NK-92 treated with Interleukin-12 subunit alpha and Interleukin-12 subunit beta, amount 100 ng/mL, for 24 hours (cell line): ENCODE data around the gene NUCB1.
"Not testable (repeated sequence)": the region's sequence is repeated elsewhere in the genome, so short reads cannot be mapped to it uniquely, and the experiment has no call there.

ENCODE experiments used
- DNase-seq: peaks from one replicate; lab custom pipeline; 2025; lab: John Stamatoyannopoulos, UW

NUCB1 gene

GRCh38 chr19:48899781-48900476 is at the start of gene NUCB1:
NUCB1 (plus strand) TSS chr19:48900312; CDS start chr19:48900797, 485 bp downstream.
- DNase-seq, result peak; percentile 97

DNA sequence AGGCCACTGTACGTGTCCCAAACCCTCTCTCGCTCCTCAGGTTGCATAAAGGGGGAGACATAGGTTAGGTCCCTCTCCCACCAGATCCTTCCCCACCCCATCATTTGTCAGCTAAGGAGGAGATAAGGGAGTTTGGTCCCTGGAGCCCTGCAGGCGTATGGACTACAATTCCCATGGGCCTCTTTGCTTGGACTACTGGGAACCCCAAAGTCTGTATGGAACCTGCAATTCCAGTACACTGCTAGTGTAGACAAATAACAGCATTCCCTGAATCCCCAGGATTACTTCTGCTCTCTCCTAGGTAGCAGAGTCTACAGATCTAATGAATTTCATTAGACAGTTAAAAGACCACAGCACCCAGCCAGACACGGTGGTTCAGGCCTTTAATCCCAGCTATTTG is 47.8 kb upstream of the NUCB1 start:
- no peak for DNase-seq

DNA sequence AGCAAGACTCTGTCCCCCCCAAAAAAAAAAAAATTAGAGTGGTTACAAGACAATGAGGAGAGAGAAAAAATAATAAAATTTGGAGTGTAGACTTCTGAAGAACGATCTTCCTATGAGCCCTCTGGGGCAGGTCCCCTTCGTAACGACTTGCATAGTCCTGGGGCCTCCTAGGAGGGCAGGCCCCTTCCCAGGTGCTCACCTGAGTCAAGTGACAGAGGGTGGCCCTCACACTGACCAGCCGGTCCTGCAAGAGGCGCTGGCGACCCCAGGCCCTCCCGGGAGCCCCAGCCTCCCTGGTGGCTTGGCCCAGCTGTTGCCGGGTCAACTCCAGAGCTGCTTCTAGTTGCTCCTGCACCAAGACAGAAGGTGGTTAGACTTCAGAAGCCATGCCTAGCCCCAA is 46.6 kb upstream of the NUCB1 start:
- DNase-seq, result no peak

- no peak for DNase-seq
Observed at GRCh38 chr19:48854103-48854502, 46.0 kb upstream of the NUCB1 start.

- no peak for DNase-seq
Observed at GRCh38 chr19:48856921-48857320, 43.2 kb upstream of the NUCB1 start.

GRCh38 chr19:48858984-48859710 is 41.0 kb upstream of the NUCB1 start:
- no peak for DNase-seq

DNA sequence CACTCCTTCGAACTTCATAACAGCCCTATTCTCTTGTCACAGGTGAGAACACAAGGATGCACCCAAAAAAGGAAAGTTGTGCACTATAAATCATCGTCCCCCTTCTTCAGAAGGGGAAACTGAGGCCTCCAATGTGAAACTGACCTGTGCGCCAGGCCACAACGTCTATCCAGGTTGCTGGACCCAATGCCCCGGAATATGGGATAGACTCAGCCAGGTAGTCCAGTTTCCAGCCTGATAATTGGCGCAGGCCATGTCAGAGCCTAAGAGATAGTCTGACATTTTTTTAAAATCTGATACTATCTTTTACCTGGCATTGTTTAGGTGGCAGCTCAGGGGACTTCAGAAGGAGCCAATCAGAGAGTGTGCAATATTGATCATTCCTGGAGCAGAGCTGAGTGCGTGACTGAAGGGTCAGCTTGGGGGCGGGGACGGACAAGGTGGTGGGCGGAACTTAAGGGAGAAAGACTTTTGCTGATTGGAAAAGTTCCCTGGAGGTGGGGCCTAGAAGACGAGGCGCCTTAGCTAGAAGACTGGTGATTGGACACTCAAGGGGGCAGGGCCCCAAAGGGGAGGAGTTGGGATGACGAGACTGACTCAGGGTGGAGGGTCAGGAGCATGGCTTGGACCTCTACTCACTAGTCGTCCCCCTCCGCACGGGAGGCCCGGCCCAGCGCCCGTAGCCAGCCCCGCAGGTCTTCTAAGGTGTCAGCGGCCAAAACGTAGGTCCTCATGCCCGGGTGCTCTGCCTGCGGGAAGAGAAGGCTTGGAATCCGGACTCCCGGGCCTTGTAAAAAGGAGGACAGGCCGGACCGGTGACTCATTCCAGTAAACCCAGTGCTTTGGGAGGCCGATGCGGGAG is 40.2 kb upstream of the NUCB1 start:
- no peak for DNase-seq

DNA sequence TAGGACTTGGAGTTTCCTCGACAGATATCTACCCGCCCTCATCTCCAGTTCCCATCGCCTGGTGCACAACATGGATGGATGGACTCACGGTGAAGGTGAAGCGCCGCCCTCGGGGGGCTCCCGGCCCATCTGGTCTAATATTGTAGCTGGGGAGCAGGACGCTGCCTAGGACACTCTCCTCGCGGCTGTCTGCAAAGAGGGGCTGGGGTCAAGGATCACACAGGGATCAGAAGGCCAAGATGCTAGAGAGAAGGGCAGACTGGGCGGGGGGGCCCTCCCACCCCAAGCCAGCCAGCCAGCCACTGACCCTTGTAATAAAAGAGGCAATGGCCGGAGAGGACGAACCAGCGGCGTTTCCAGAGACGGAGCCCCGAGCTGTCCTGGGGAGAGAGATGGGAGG is 38.8 kb upstream of the NUCB1 start:
- DNase-seq, result no peak

DNA sequence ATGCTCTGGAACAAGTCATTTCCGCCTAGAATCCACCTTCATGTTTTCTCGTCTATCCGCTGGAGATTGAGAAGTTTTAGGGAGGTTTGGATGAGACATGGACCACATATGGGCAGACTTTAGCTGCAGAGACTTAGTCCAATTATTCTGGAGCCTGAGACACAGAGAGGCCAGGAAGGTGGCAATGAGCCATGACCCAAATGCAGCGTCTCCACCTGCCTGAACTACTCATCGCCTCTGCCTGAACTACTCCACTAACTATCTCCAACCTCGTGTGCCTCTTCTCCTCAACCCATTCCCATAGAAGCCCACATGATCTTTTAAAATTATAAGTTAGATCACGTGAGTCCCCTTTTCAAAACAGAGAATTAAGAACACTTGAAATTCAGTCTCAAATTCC is 37.3 kb upstream of the NUCB1 start:
- DNase-seq, result no peak

GRCh38 chr19:48866692-48867091 is 33.4 kb upstream of the NUCB1 start:
- no peak for DNase-seq

DNA sequence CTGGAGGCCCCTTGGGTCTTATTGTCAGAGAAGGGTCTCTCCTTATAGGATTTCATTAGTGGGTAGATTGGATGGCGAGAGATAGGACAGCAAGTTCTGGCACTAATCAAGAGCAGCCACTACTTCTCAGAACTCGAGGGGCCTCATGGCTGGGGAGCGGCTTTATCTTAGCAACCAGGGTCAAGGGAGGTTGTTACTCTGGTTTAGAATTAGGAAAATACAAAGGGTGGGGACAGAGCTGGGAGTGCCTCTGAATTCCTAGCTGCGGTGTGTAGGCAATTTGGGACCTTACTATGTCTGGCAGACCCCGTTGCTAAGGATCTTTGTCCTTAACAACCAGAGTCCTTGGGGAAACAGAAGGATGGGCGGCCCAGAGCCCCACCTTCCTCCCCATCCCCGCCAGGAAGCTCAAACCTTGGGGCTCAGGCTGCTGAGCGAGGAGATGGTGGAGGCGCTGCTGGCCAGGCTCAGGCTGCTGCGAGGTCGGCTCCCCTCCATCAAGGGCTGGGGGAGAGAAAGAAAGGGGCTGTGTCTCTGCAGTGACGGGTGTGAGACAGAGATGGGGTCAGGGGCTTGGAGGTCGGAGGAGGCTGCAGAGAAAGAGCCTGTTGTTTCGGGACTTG is 32.9 kb upstream of the NUCB1 start:
- DNase-seq, result no peak

DNA sequence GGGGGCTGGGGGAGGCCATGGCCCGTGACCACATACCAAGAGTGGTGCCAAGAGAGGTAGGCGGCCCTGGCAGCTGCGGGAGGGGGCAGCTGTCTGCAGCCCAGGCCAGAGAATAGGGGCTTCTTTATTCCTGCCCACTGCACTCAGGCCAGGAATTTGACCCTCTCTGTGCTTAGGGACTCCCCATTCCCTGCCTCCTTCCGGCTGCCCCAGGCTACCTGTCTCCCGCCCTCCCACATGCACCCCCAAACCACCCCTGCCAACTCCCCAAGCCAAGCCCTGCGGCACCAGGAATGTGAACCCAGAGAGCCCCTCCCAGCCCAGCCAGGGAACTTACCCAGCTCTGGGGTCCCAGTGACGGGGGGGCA is 32.4 kb upstream of the NUCB1 start:
- no peak for DNase-seq

DNA sequence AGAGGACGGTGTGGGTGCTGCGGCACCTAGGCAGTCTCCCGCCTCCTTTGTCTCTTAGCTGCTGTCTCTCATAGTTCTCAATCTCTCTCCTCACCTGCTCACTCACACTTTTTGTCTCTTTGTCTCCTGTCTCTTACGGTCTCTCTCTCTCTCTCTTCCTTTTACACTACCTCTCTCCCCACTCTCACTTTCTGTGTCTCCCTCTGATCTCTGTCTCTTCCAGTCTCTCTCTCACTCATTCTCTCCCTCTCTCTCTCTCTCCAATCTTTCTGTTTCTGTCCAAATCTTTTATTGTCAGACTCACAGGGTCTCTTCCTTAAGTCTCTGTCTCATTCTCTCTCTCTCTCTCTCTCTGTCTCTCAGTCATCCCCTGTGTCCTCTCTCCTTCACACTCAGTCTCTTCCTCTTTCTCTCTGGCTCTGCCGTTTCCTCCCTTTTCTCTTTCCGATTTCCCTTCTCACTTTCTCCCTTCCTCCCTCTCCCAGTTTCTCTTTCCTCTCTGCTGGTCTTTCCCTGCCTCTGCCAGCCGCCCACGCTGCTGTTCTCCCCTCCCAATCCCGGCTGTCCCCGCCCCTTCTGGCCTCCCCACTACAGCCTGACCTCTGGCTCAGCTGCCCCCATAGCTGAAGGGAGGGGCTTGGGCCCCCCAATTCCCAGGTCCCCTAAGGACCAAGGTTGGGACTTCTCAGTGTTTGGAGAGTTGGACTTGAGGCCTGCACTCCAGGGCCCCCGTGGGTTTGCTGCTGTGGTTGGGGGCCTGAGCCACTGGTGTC is 31.8 kb upstream of the NUCB1 start, which contains the start of gene PLEKHA4:
Gene PLEKHA4 (minus strand): TSS at position 504 of the 773 bp plus-strand sequence. CDS start 997 bp downstream, outside the sequence.
- DNase-seq, result no peak

- DNase-seq, result no peak
Observed at GRCh38 chr19:48870048-48870447, 30.1 kb upstream of the NUCB1 start.

GRCh38 chr19:48871471-48872181 is 28.5 kb upstream of the NUCB1 start:
- DNase-seq, result not testable (repeated sequence)

DNA sequence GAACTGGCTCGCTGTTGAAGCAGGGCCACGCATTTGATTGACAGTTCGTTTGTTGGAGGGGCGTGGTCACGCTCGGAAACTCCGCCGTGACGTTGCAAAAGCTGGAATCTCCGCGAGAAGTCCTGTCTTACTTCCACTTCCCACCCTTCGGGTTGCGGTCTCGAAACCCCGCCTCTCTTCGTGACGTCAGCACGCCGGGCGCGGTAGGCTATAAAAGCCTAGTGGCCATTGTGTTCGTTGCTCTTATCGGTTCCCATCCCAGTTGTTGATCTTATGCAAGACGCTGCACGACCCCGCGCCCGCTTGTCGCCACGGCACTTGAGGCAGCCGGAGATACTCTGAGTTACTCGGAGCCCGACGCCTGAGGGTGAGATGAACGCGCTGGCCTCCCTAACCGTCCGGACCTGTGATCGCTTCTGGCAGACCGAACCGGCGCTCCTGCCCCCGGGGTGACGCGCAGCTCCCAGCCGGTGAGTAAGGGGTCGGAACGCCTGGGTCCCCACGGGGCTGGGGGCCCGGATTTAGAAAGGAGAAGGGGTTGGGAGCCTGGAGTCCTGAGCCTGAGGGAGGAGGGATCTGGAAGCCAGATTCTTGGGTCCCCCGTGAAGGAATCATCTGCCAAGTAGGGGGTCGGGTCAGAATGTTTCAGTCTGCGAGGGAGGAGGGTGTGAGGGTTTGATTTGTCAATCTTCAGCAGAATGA is 27.8 kb upstream of the NUCB1 start, which contains the start of gene PPP1R15A:
Gene PPP1R15A (plus strand): TSS at position 240 of the 702 bp plus-strand sequence. CDS start 813 bp downstream, outside the sequence.
- peak; percentile 93 for DNase-seq

DNA sequence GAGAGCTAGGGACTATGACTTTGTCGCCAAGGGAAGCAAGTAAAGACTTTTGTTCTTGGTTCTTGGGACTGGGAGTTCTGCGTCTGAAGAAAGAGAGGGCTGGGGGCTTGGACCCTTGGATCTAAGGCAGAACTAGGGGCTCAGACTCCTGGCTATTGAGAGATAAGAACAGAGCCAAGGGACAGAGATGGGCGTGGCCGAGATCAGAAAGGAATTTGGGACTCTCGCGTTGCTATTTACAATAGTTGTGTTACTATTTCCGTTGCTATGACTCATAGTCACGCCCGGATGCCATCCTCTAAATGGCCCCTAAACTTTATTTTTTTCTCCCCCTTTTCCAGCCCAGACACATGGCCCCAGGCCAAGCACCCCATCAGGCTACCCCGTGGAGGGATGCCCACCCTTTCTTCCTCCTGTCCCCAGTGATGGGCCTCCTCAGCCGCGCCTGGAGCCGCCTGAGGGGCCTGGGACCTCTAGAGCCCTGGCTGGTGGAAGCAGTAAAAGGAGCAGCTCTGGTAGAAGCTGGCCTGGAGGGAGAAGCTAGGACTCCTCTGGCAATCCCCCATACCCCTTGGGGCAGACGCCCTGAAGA is 27.1 kb upstream of the NUCB1 start:
- peak; percentile 65 for DNase-seq

GRCh38 chr19:48873476-48874302 is 26.4 kb upstream of the NUCB1 start:
- peak; percentile 14 for DNase-seq
